Stimulated activated CD4-positive, alpha-beta T cell treated with anti-CD3 and anti-CD28 coated beads, TNF-alpha, amount 100 ng/mL, for 24 hours (primary cell): ENCODE measurements around the gene PCYT2.

ENCODE experiments used
- DNase-seq, 3 experiments: peaks; one replicate each; pipeline ENCODE4 v3.0.0-alpha.2; 2020; ENCODE audit warnings: low read depth in 3 of 3

Gene PCYT2

DNA sequence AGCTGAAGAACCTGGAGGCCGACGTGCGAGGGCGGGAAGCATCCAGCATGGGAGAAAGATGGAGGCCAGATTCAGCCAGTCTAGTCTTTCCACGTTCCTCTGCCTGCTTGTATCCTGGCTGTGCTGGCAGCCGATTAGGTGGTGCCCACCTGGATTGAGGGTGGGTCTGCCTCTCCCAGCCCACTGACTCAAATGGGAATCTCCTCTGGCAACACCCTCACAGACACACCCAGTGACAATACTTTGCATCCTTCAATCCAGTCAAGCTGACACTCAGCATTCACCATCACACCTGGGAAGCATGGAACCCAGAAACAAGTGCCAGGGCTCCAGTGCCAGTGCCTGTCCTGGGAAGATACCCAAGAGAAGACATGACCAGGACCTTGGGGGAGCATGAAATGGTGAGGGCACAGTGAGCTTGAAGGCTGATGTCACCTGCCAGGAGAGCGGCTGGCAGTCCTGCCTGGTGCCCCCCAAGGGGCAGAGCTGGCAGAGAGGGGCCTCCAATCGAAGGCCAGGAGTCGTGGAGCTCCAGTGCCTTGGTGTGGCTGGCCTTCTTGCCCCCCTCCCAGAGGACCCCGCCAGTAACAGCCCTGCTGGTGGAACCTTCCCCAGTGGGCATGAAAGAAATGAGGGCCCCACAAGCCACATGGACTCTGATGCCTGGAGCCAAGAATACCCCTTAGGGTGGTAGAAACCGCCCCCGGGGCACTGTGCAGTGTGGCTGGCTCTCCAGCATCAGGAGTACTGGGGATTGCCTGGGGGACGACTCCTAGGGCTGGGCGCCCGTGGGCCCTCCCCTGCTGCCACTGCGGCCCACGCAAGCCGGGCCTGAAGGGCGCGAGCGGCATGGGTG lies 9.8 kb downstream of the PCYT2 start:
- no peak for DNase-seq

DNA sequence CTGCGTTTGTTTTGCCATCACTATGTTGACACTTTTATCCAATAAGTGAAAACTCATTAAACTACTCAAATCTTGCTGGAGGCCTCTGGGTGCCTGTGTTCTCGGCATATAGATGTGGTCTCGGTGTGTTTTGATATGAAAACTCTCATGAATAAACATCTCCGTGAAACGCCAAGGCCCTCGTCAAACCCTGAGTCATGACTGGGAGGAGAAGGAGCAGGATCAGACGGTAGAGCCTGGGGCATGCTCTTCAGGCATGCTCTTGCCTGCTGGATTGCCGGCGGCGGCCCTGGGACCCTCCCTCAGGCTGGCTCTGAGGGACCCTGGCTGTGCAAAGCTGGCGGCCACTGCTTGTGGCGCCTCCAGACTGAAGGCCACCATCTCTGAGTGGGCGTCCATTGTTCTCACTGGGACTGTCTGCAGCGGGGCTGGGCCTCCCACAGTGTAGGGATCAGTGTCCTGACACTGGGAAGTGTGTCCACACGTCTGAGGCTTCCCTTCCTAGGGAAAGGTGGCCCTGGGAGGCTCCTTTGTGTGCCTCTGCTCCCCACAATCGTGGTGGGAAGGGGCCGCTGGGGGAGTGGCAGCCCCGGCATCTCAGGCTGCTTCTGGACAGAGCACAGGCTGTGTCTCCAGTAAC lies 10.9 kb downstream of the PCYT2 start:
- no peak for DNase-seq

DNA sequence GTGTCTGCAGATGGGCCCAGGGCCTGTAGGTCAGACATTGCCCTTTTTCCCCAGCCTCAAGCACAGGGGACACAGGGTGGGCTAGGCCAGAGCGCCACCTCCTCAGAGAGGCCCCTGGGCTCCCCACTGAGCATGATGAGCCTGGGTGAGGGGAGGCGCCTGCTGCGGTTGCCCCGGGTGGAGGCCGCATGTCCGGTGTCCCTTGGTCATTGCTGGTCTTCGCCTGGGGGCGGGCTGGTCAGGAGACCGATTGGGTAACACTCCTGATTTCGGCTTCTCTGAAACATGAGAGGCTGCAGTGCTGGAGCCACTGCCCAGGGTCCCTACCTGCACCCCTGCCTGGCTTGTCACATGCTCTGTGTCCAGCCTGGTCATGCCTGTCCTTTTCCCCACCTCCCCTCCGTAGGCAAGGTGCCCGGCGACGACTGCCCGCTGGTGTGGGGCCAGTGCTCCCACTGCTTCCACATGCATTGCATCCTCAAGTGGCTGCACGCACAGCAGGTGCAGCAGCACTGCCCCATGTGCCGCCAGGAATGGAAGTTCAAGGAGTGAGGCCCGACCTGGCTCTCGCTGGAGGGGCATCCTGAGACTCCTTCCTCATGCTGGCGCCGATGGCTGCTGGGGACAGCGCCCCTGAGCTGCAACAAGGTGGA lies 11.6 kb downstream of the PCYT2 start:
- DNase-seq = no peak

DNA sequence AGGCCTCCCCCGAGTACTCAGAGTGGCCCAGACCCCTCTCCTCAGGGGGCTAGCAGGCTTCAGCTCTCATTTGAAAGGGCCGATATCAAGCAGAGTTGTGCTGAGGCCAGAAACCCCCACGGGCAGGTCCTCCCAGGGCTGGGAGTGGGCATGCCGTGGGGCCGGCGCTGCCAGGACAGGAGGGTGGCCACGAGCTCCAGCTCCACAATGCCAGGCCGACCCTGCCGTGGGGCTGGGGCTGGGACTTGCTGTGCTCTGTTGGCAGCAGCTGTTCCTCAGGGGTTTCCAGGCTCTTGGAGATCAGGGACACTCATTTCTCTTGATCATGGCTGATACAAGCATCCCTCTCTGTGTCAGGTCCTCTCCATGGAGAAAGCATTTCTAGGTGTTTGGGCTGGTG lies 12.3 kb downstream of the PCYT2 start:
- no peak for DNase-seq

DNA sequence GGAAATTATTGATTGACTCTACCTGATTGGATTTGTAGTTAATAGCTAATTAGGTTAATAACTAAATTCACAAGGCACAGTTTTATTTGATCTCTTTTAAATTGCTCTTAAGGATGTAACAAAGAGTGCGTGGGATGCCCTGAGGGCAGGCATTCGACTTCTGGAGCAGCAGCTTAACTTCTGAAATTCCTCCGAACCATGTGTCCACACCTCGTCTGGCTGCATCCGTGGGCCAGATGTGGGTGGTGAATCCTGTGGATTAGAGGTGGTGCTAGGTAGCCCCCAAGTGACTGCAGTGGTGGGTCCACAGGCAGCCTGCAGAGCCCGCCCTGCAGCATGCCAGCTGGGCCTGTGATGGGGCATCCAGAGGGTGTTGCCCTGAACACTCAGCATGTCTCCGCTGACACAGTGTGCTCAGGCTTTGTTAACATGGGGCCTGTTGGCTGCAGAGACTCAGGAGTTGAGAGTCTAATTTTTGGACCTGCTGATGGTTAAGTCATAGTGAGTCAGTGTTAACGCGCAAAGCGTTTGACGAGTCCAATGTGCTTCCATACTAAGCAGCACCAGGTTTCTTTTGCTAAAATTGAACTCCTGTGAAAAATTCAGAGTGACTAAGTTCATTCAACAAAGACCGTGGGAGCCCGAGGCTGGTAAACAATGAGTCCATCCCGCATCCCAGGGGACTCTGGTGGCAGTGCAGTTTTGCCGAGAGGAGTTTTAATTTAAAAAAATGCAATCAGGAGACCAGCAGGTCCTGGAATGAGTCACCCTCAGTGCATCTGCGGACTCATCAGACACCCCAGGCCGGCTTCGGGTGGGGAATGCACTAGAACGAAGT lies 13.0 kb downstream of the PCYT2 start:
- no peak for DNase-seq

DNA sequence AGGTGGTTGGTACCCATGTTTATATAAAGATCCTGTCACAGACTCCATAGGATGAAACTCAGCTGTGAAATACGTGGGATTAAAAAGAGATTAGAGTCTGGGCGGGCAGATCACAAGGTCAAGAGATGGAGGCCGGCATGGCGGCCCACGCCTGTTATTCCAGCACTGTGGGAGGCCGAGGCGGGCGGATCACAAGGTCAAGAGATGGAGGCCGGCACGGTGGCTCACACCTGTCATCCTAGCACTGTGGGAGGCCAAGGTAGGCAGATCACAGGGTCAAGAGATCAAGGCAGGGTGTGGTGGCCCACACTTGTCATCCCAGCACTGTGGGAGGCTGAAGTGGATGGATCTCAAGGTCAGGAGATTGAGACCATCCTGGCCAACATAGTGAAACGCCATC lies 15.8 kb downstream of the PCYT2 start:
- no peak for DNase-seq

DNA sequence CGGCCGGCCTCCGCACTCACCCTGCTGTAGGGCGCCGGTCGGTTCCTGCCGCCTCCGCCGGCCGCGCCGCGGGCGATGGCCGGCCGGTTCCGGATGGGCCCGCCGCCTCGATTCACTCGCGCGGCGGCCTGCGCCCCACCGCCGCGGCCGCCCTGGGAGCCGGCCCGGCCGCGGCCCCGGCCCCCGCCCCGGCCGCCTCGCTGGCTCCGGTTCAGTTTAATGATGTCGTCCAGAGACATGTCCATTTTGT lies 20.0 kb downstream of the PCYT2 start:
- DNase-seq = no peak

DNA sequence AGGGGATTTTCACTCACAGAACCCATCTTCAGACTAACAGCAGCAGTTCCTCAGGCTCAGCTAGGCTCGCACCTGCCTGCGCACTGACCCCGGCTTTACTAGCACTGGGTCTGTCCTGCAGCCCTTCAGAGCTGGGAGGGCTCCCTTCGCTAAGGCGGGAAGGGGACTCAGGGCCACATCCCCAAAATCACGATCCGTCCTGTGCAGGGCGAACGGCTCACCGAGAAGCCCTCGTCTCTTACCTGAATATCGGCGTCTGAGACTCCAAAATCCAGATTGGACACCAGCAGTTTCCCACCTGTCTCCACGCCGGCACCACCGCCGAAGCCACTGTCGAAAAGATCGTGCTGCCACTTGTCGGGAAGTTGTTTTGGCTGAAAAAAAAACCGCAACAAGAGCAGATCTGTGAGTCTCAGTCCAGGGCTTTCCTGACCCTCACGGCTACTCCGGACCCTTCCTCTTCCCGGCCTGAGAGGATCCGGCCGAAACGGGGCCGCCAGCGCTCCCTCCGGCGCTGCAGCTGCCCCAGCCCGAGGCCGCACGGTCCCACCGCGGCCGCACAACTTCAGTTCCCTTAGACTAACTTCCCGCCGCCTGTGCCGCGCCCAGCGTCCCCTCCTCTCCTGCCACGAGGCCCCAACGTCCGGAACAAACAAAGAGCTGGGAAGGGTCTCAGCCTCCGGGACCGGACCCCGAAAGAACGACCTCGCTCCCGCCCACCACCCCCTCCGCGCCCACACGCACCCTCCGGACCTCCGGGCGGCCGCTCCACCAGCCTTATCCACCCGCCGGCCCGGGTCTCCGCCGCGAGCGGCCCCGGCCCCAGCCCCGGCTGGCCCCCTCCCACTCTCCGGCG lies 20.5 kb downstream of the PCYT2 start:
- DNase-seq = no peak

DNA sequence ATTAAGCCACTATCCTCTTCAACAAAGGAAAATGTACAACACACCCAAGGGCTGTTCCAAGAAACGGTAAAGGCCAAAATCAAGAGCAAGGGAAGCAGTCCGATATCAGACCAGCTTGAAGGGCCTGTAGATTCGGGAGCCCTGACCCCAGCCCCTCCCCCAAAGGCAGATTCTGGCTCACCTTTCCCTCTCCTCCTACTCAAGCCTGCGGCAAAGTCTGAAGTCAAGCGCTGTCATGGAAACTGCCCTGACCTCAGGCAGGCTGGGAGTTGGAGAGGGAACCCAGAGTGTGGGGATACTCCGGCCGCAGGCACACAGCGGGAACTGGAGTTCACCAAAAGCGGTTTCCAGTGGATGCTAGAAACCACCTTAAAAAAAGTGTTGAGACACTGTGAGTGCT lies 21.6 kb downstream of the PCYT2 start:
- no peak for DNase-seq

DNA sequence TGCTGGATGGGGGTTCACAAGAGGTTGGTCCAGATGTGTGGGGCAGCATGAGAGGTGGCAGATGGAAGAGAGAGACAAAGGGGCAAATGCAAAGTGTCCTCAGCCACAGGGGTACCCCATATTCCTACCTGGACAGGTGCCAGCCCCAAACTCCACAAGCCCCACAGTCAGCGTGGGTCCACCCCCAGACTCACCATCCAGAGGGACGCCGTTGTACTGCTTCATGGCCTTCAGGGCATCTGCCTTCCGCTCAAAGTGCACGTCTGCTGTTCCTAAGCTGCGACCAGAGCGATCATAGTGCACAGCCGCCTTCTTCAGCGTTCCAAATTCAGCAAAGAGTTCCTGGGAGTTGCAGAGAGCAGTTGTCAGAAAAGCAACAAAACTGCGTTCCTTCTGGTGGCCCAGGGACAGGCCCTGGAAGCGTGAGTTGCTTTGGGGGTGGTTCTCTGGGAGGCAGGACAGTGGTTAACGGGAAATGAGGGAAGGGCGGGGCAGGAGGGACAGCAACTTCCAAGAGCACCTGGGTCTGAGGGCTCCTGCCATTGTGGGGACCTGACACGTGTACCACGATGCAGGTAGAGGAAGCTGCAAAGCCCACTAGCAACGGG lies 22.1 kb downstream of the PCYT2 start:
- DNase-seq = no peak

DNA sequence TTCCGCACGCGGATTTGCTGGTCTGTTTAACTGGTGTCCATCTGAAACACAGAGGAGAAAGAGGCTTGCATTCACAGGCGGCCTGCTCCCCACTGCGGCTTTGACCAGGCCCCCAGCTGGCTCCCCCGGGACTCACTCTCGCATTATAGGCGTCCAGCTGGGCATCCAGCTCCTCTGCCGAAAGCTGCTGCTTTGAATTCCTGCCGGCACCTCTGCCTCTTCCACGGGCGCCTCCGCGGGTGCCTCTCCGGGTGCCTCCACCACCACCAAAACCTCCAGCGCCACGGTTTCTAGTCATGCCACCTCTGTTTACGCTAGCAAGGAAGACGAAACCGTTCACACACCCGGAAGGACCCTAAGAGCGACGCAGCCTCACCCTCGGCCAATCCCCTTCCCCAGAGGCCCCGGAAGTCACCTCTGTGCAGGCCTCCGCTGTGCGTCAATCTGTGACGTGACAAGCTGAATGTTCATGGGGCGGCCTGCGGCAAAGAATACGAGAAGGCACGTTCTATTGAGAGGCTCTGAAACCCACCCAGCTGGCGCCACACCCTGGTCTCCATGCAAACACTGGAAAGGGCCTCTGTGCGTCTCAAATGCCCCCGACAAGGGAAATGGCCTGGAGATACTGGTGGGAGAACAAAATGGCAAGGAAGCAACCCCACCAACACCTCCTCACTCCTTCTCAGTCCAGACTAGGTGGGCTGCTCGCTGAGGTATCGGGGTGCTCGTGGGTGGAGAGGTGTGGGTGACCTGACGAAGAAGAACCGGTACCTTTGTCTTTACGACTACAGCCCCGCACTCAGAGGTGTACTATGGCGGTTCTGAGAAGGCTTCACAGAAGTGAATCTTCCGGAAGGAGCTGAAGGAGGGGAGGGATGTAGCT lies 22.9 kb downstream of the PCYT2 start:
- no peak for DNase-seq

DNA sequence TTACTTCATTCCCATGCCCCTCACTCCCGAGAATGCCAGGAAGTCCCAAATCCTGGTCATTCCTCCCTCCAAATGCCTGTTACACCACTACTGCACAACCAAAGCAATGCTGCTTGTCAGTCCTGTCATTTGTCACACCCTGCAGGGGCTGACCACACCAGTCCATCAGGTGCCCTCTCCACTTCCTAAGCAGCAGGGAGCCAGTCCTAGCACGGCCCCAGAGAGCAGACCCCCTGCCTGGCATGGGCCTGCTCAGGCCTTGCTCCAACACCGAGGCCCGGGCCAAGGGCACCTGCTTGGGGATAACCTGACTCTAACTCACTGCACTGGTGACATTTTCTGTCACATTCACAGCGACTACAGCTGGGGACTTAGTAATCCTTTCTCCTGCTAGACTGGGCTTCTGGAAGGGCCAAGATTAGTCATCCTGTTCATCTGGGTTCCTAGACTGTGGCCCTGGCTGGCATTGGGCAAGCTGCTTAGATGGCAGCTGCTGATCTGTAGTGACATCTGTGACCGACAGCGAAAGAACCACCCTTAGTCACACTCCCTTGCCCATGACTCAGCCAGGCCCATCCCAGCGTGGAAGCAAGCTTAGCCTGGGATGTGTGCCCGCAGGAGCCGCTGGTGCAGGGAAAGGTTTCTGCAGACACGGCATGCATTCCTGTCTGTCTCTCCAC lies 25.2 kb downstream of the PCYT2 start:
- DNase-seq = no peak

DNA sequence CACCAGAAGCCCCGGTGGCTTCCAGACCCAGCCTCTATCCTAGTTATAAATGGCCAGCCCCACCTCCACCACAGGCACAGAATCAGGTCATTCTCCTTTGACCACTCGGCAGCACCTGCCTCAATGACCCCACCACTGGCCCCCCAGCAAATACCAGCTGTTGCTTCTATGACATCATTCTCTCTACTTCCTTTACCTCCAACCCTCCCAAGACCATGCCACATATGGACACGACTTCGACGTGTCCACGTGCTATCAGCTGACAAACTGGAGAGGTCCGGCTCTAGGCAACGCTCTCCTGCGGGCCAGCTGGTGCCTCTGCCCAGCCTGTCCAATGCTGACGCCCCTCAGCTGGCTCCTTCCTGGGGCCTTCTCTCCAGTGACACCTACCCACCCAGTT lies 25.7 kb downstream of the PCYT2 start:
- DNase-seq = no peak

DNA sequence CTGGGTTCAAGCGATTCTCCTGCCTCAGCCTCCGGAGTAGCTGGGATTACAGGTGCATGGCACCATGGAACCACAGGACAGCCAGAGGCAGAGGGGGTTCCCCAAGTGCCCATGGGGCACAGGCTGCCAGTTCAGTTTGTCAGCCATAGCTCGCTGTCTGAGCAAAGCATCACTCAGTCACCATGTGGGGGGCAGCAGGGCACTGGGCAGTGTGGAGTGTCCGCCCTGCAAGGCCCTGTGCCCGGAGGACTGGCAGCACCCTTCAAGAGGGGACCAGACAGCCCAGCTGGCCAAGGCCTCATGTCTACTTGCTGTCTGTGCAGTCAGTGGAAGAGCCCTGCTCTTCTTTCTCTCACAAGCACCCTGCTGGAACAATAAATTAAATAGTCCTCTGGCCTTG lies 26.2 kb downstream of the PCYT2 start:
- no peak for DNase-seq

DNA sequence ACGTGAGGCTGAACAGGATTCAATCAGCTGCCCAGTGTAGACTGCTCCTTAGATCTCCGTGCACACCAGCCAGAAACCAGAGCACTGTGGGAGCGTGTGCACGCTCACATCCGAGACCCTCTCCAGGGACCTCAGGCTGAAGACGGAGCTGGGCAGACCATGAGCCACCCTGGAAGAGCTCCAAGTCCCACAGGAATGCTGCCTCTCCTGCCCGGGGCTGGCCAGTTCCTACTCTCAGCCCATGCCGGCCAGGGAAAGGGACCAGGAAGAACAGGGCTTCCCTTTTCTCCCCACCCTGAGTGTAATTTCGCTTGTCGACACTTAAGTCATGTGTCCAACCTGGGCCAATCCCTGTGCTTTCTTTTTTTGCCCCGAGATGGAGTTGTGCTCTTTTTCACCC lies 26.7 kb downstream of the PCYT2 start:
- no peak for DNase-seq

DNA sequence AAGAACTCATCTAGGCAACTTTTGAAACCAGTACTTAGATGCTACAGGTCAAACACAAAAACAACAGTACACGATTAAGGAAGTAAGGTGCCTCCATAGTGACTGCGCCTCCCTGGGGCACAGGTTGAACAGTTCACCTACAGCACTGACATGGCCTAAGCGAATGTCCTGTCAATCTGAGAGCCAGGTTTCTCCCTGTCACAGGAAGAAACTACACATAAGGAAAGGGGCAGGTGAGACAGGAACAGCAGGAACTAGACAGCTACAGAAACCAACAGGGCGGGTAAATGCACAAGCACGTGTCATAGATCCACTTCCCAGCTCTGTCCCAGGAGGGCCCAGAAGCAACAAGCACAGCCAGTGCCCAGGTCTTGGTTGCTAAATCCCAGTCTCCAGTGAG lies 32.1 kb downstream of the PCYT2 start:
- no peak for DNase-seq

DNA sequence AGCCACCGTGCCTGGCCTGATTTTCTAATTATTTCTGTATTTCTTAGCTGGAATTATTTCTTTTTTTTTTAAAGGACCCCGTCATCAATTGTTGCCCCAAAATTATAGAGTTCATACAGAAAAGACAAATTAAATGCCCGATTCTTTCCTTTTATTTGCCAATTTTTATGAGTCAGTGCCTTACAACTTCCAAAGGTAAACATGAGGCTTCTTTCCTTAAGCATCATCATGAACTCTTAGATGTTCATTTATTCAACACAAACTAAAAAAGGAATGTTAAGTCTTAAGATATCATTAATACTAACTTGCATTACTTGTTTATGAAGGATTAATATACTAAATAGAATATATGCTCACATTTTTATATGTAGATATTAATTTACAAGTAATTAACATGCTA lies 32.9 kb downstream of the PCYT2 start:
- no peak for DNase-seq

DNA sequence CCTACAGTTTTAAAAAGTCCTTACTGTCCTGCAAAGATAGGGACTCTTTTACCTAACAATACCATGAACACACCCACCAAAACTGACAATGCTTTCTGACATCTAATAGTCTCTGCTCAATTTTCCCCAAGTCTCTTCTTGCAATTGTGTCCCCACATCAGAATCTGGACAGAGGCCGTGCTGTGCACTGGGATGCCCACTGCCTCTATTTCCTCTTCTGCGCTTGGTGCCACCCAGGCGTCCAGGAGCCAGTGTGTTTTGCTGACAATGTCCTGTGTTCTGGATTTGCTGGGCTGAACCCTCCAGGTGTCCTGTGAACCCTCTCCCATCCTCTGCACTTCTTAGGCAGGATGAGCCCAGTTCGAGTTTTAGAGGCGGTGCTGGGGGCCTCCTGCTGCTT lies 33.6 kb downstream of the PCYT2 start:
- no peak for DNase-seq
